ENCODE data around the gene C5orf34.
"Not testable (repeated sequence)": the region's sequence is repeated elsewhere in the genome, so short reads cannot be mapped to it uniquely, and the experiment has no call there.

The C5orf34 gene, protein sequence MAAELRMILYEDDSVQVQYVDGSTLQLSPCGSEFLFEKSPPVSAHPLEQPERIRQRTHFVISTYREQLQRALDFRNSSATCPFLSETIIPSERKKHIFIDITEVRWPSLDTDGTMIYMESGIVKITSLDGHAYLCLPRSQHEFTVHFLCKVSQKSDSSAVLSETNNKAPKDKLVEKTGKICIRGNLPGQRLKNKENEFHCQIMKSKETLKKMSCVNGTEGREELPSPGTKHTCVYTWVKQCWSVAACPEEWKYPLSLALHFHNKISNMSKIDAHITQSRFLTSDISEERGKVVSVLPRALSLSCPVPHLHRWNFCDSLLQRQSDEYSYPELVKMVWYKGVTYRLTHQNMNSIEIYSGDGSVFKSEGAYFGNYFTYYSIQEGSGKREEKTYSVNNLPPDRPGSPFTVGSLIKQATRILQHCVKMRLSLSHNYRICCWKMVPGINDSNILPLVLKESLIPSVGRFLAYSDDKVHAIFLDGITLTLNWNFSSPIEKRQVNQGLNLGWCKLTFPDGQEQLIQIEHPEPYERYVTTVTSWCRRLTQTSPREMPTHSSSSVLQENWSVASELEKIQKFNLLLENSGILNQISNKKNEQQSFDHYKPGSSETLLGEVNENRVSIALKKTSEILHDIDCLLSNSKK

GRCh38 chr5:43514816-43515677, at the start of gene C5orf34:
Gene C5orf34 (minus strand): TSS chr5:43515148. CDS start chr5:43509339, 5,809 bp downstream.
- DNase-seq (ENCODE audit: low read depth in 2 of 2, low spot score in 1 of 2): peak; percentile 87 to 91

DNA sequence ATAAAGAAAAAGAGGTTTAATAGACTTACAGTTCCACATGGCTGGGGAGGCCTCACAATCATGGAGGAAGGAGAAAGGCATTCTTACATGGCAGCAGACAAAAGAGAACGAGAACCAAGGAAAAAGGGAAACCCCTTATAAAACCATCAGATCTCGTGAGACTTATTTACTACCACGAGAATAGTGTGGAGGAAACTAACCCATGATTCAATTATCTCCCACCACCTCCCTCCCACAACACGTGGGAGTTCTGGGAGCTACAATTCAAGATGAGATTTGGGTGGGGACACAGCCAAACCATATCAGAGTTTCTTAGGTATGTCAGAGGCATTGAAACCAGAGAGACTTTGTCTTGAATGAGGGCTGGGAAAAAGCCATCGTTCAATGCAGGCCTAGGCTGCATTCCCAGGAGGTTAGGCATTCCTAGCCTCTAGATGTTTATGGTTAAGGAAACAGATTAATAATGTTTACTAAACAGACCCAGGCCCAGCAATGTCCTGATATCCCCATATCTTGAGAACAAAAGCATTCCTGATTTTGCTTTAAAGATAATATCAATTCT, 49.4 kb upstream of the C5orf34 start:
- DNase-seq (ENCODE audit: low read depth in 2 of 2, low spot score in 1 of 2): no peak

GRCh38 chr5:43563321-43563720, 48.4 kb upstream of the C5orf34 start:
- no peak for DNase-seq (ENCODE audit: low read depth in 2 of 2, low spot score in 1 of 2)

DNA sequence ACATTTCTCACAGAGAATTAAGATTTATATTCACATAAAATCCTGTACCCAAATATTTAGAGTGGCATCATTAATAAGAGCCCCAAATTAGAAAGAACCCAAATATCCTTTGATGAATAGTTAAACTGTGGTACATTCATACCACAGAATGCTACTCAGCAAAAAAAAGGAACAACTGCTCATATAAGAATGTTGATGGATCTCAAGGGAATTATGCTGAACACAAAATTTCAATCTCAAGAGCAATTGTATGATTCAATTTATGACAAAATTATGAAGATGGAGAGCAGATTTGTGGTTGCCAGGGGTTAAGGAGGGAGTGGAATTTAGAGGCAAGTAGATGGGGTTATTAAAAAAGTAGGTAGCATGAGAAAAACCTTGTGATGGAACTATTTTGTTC, 46.4 kb upstream of the C5orf34 start:
- no peak for DNase-seq (ENCODE audit: low read depth in 2 of 2, low spot score in 1 of 2)

GRCh38 chr5:43560128-43560527, 45.2 kb upstream of the C5orf34 start:
- no peak for DNase-seq (ENCODE audit: low read depth in 2 of 2, low spot score in 1 of 2)

- DNase-seq (ENCODE audit: low read depth in 2 of 2, low spot score in 1 of 2): peak; percentile 51 to 63
These were observed 42.1 kb upstream of the C5orf34 start, which contains the start of gene PAIP1 for GRCh38 chr5:43556857-43557542. Gene PAIP1 (minus strand): TSS chr5:43557077. CDS start chr5:43556846, 231 bp downstream.

- DNase-seq (ENCODE audit: low read depth in 2 of 2, low spot score in 1 of 2): not testable (repeated sequence)
These were observed 41.6 kb upstream of the C5orf34 start for GRCh38 chr5:43556607-43556856.

GRCh38 chr5:43555895-43556606, 41.1 kb upstream of the C5orf34 start:
- peak; percentile 9 to 20 for DNase-seq (ENCODE audit: low read depth in 2 of 2, low spot score in 1 of 2)

DNA sequence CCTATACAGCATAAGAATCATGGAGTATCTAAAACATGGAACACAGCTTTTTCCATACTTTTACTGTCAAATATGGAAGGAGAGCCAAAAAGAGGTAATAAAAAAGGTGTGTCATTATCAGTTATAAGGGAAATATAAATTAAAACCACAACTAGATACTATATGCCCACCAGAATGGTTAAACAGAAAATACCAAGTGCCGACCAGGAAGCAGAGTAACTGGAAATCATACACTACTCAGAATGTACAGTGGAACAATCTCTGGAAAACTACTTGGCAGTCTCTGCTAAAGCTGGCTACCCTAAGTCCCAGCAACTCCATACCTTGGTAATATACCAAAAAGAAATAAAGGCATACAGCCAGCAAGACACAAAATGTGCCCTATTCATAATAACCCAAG, 39.5 kb upstream of the C5orf34 start:
- no peak for DNase-seq (ENCODE audit: low read depth in 2 of 2, low spot score in 1 of 2)

DNA sequence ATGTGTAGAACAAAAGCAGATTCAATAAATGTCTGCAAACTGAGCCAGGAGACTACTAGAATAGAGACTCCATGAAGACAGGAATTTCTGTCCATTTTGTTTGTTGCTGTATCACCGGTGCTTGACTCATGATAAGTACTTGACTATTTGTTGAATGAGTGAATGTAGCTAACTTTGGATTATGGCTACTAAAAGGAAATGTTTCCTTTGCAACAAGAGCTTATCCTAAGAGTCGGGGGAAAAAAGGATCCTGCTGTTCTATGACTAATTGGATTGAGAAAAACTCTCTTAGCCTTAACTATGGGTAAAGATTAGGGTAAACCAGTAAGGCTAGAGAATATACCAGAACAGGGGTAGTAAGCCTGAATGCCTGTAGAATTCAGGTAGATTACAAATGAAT, 38.4 kb upstream of the C5orf34 start:
- no peak for DNase-seq (ENCODE audit: low read depth in 2 of 2, low spot score in 1 of 2)

- no peak for DNase-seq (ENCODE audit: low read depth in 2 of 2, low spot score in 1 of 2)
These were observed 36.8 kb upstream of the C5orf34 start for GRCh38 chr5:43551731-43552130.

DNA sequence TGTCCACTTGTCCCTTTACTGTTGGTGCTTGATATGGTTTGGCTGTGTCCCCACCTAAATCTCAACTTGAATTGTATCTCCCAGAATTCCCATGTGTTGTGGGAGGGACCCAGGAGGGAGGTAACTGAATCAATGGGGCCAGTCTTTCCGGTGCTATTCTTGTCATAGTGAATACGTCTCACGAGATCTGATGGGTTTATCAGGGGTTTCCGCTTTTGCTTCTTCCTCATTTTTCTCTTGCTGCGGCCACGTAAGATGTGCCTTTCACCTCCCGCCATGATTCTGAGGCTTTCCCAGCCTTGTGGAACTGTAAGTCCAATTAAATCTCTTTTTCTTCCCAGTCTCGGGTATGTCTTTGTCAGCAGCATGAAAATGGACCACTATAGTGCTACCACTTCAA, 34.3 kb upstream of the C5orf34 start:
- DNase-seq (ENCODE audit: low read depth in 2 of 2, low spot score in 1 of 2): not testable (repeated sequence)

- DNase-seq (ENCODE audit: low read depth in 2 of 2, low spot score in 1 of 2): no peak
These were observed 33.4 kb upstream of the C5orf34 start for GRCh38 chr5:43548358-43548757.

- DNase-seq (ENCODE audit: low read depth in 2 of 2, low spot score in 1 of 2): no peak
These were observed 32.6 kb upstream of the C5orf34 start for GRCh38 chr5:43547532-43547931.

- no peak for DNase-seq (ENCODE audit: low read depth in 2 of 2, low spot score in 1 of 2)
These were observed 28.5 kb upstream of the C5orf34 start for GRCh38 chr5:43543434-43543833.

DNA sequence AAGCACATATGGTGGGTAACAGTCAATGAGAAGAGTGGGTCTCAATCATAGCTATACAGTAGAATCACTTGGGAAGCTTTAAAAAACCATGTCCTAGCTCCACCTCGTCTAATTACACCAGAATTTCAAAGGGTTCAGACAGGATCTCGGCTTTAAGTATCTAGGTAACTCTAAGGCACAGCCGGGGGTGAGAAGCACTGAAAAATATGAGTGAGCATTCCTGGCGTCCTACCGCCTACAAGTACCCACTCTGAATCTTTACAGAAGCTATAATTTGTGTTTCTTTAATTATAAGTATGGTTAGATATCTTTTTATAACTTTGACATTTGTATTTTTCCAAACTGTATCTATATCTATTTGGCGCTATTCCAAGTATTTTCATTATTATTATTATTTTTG, 25.8 kb upstream of the C5orf34 start:
- no peak for DNase-seq (ENCODE audit: low read depth in 2 of 2, low spot score in 1 of 2)

GRCh38 chr5:43536972-43537371, 22.0 kb upstream of the C5orf34 start:
- no peak for DNase-seq (ENCODE audit: low read depth in 2 of 2, low spot score in 1 of 2)

DNA sequence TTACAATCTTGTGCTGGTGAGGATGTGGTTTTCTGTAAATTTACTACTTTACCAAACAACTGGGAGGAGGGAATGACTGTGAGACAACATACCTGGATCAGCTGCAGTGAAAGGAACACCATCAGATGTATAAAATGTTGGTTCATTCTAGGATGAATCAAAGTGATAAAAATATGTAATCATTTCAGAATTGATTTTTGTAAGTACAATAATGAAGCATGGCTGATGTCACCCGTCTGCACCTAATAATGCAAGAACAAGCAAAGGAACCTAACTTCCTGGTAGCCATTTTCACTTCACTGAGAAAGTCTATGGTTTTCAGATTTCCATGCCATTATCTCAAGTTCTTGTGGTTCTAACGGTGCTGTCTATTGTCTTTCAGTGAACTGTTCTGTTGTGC, 18.7 kb upstream of the C5orf34 start:
- DNase-seq (ENCODE audit: low read depth in 2 of 2, low spot score in 1 of 2): no peak

DNA sequence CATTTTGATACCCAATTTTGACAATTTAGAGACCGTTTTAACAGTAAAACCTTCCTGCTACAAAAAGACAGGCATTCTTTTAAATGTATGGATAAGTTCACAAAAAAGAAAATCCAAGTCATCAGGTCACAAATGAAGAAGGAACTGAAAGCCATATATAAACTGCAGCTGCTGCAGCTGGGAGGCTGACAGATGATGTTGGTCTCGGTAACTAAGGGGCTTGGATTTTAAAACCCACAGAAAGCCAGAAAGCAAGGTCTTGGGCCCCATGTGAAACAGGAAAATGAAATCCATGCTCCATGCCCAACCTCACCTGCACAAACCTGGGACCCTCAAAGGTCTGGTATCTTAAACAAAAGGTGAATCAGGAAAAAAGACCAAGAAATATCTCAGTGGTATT, 15.7 kb upstream of the C5orf34 start:
- no peak for DNase-seq (ENCODE audit: low read depth in 2 of 2, low spot score in 1 of 2)

DNA sequence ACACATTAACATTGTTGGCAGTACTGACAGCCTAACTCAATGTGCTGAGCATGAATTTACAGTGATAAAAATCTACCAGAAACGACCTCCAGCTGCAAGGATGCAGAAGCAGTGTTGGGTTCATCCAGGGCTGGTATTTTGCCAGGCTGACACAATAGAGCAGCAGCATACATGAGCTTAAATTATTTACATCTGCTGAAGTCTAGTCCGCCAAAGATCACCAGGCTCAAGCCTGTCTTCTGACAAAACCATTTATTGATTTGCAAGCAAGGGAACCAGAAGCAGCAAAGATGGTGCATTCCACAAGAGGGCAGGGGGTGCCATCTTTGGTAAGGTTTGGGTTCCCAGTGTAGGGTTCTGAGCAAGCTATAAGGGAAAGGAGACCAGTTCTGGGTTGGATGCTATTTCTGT, 8.7 kb upstream of the C5orf34 start:
- DNase-seq (ENCODE audit: low read depth in 2 of 2, low spot score in 1 of 2): no peak
